ENCODE results near the gene ATN1. TPM values are rescaled to one million over a fixed set of nuclear protein-coding genes. Genes with fewer than 3 reads are reported as not detected.

The ATN1 gene
- total RNA-seq, 1 donor from 2014 or later: 69.7 TPM

DNA sequence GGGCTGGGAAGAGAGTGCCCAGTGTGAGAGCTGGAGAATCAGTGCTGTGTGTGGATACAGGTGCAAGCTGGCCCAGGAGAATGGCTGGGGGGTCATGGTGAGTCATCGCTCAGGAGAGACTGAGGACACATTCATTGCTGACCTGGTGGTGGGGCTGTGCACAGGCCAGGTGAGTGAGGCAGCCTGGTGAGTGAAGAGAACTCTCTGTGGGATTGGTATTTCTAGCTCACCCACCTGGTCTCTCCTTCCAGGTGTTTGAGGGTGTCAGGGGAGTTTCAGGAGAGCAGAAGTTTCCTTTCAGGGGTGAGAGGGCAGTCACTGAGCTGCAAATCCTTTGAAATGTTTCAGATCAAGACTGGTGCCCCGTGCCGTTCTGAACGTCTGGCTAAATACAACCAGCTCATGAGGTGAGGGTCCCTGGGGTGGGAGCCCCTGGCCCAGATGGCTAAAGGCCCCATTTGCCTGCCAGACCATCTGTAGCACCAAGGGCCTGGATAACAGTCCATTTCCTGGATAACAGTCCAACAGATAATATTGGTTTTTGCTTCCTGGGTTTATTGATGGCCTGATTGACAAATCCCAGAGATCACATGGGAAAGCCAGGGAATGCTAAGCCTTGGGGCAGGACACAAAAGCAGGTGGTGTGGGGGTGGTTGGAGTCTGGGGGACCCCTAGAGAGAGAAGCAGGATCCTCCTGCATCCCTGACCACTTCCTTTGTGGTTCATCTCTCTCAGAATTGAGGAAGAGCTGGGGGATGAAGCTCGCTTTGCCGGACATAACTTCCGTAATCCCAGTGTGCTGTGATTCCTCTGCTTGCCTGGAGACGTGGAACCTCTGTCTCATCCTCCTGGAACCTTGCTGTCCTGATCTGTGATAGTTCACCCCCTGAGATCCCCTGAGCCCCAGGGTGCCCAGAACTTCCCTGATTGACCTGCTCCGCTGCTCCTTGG, 5.5 kb upstream of the ATN1 start:
- peak; percentile 41 for DNase-seq
- intact Hi-C loops (cut with DNase I): no loop called here

DNA sequence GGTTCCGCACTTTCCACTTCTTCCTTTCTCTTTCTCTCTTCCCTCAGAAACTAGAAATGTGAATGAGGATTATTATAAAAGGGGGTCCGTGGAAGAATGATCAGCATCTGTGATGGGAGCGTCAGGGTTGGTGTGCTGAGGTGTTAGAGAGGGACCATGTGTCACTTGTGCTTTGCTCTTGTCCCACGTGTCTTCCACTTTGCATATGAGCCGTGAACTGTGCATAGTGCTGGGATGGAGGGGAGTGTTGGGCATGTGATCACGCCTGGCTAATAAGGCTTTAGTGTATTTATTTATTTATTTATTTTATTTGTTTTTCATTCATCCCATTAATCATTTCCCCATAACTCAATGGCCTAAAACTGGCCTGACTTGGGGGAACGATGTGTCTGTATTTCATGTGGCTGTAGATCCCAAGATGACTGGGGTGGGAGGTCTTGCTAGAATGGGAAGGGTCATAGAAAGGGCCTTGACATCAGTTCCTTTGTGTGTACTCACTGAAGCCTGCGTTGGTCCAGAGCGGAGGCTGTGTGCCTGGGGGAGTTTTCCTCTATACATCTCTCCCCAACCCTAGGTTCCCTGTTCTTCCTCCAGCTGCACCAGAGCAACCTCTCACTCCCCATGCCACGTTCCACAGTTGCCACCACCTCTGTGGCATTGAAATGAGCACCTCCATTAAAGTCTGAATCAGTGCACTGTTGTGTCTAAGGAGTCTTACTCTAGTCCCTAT, 4.6 kb upstream of the ATN1 start:
- peak; percentile 33 for DNase-seq
- intact Hi-C loops (cut with DNase I): no loop called here

More for the DNA sequence above, 5.5 kb upstream of the ATN1 start:
- no peak for ATAC-seq (ENCODE audit: poor library complexity)

DNA sequence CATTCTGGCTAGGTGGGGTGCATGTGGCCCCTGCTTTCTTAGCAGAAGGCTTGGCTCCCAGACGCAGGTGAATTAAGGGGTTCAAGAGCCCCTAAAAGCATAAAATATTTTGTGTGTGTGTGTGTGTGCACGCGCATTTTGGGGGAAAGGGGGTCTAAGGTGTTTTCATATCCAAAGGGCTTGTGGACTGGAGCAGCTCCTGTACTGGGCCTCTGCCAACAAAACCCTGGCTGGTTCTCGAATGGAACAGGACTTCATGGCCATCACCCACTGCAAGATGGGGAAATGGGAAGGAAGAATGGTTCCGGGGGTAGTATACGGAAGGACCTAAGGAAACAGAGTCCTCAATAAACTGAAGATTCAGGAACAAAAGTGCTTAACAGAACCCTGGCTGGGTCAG, 3.9 kb upstream of the ATN1 start:
- intact Hi-C loops (cut with DNase I): no loop called here
- ATAC-seq (ENCODE audit: poor library complexity) (no peak), DNase-seq (peak; percentile 33)

More for the DNA sequence above, 4.6 kb upstream of the ATN1 start:
- no peak for ATAC-seq (ENCODE audit: poor library complexity)

DNA sequence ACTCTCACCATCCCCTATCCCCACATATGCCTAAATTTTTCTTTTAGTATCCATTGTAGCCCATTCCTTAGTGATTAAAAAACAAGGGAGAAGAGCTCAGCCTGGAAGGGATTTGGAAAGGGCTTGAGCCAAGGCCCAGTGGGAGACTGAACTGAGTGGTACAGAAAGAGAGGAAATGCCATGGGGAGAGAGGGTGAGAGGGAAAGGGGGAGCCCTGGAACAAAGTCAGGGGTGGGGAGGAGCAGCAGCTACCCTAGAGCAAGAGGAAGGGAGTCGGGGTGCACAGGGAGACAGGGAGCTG, 2.6 kb upstream of the ATN1 start:
- ATAC-seq (ENCODE audit: poor library complexity): no peak
- intact Hi-C loops (cut with DNase I): no loop called here
- DNase-seq: no peak

DNA sequence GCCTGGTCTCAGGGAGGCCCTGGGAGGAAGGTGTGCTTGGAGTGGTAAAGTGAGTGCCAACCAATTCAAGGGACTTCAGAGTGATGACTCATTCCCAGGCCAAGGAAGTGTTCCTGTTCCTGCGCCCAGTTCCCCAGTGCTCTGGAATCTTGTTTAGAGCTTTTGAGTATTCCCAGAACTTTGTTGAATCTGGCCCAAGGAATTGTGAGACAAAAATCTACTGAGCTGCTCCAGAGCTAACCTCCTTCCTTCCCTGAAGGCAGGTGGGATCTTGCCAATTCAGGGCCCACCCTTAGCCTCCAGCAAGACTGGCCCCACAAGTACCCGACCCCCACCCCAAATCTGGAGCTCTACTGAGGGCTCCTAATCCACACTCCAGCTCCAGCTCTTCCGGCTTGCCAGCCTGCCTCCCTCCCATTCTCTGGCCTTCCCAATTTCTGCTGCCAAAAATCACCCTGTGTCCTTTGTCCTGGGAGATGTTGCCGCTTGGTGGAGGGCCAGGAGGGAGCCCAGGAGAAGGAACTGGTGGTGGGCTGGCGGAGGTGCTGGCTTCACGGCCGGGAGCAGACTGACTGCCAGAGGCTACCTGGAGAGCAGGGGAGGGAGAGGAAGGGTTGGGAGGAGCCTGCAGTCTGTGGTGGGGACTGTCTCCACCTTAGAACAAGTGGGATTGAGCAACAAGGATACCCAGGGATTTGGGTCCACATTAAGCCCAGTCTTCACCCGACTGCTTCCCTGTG, 2.0 kb upstream of the ATN1 start:
- ATAC-seq (ENCODE audit: poor library complexity) (peak; percentile 54), DNase-seq (peak; percentile 81)
- intact Hi-C loops (cut with DNase I): no loop called here

DNA sequence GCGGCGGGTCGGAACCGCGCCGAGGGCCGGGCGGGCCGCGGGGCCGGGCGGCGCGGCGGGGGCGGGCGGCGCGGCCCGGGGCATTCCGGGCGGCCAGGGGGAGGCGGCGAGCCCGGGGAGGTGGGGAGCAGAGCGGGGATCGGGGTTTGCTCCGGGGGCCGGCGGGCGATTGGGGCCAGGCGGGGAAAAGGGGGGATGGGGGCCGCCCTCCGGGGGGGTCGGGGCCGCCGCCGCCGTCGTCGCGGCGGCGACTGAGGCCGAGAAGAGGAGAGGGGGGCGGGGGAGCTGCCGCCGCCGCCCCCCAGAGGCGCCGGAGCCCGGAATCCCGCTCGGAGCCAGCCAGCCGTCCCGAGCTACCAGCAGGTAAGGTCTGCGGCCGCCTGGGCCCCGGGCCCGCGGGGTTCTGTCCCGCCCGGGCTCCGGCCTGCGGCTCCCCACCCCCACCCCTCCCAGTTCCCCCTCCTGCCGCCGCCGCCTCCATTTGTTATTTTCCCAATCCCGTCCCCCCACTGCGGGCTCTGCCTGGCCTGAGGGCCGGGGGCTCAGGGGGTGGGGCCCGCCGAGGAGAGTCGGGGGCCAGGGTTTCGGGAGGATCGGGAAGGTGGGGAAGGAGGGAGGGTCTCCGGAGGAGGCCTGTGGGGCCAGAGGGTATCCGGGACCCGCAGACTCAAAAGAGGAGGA, 403 bp downstream of the ATN1 start:
- intact Hi-C loops (cut with DNase I): no loop called here
- DNase-seq (peak; percentile 49), ATAC-seq (ENCODE audit: poor library complexity) (no peak)

DNA sequence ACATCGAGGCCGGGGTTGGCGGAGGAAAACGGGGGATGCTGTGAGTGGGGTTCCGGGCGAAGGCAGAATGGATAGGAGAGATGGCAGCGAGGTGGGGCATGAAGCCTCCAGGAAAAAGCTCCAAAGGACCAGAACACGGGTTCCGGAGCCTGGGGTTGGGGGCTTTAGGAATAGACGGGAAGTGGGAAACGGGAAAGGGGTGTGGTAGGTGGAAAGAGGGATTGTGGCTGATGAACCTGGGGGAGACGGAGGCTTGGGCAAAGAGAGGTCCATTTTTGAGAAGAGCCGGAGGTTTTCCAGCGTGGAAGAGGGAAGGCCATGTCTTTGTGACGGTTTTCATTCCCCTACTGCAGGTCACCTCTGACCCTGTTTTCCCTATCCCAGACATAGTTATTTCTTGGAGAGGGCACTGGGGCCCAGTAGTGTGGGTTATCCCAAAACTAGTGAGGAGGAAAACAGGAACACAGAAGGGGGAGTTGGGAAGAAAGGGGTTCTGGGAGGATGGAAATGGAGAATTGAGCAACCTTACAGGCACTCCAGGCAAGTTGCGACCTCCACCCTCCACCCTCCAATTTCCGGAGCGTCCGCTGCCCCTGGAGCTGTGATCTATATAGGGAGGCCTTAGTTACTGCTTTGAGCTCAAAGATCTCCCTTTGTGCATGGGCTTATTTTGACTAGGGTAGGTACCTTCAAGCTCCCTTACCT, 1.1 kb downstream of the ATN1 start:
- peak; percentile 38 for DNase-seq
- ATAC-seq (ENCODE audit: poor library complexity): no peak
- intact Hi-C loops (cut with DNase I): no loop called here

DNA sequence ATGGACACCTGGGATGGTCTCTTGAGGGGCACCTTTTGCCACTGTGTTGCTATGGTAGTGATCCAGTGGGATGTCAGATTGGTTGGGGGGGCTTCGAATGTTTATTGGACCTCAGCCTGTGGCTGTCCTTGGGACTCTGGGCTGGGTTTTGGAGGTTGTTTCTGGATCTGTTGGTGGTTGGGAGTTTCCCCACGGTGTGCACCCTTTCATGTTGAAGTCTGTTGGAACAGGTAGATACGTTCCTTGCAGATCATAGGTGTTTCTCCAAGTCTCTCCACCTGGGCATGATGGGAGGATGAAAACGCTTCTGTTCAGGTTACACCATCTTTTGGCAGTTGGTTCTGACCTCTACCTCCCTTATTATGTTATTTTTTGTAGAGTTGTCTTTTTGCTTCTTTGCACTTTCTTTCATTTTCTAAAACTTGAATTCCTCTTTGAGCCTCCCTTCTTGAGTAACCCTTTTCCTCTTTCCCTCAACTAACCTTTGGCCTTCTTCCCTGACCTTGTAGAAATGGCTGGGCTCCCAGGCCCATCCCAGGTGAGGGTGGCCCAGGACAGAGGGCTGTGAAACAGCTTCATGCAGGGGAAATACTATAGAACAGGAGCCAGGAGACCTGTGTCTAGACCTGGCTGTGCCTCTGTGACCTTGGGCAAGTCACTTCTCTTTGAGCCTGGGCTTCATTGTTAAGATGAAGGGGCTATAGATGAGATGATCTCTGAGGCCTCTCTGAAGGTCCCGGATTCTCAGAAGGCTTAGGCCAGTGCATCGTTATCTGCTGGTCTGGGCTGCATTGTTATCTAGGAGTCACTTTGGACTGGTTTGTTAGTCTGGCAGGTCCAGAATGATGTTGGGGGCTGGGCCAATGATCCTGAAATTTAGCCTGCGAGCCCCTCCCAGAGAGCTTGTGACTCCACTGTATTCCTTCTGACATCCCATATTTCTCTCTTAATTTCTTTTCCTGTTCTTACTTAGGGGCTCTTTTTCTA, 2.0 kb downstream of the ATN1 start:
- DNase-seq (peak; percentile 18), ATAC-seq (ENCODE audit: poor library complexity) (no peak)
- intact Hi-C loops (cut with DNase I): no loop called here

DNA sequence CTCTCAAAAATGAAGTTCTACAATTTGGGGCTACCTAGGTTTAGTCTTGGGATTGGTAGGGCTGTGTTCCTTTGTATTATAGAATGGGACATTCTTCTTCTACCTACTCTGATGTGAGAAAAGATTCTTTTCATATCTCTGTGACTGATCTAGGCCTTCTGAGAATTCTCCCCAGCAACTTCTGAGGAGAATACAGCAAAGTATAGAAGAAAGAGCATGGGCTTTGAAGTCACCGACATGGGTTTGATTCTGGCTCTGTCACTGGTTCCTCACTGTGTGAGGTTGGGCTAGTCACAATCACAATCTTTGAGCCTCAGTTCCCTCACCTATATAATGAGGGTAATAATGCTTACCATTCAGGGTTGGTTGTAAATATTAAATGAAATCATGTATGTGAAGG, 5.0 kb downstream of the ATN1 start:
- DNase-seq (no peak), ATAC-seq (ENCODE audit: poor library complexity) (no peak)
- intact Hi-C loops (cut with DNase I): no loop called here

DNA sequence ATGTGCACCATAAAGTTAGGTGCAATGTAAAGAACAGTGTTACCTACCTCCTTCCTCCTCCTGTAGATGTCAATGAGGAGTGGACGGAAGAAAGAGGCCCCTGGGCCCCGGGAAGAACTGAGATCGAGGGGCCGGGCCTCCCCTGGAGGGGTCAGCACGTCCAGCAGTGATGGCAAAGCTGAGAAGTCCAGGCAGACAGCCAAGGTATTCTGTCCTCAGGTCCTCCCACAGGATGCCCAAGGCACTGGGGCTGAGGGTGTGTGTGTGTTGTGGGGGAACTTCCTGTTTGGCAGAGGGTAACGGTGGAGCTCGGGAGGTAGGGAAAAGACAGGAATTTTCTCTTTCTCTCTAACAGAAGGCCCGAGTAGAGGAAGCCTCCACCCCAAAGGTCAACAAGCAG, 6.4 kb downstream of the ATN1 start:
- intact Hi-C loops (cut with DNase I): no loop called here
- DNase-seq: no peak
- no peak for ATAC-seq (ENCODE audit: poor library complexity)

DNA sequence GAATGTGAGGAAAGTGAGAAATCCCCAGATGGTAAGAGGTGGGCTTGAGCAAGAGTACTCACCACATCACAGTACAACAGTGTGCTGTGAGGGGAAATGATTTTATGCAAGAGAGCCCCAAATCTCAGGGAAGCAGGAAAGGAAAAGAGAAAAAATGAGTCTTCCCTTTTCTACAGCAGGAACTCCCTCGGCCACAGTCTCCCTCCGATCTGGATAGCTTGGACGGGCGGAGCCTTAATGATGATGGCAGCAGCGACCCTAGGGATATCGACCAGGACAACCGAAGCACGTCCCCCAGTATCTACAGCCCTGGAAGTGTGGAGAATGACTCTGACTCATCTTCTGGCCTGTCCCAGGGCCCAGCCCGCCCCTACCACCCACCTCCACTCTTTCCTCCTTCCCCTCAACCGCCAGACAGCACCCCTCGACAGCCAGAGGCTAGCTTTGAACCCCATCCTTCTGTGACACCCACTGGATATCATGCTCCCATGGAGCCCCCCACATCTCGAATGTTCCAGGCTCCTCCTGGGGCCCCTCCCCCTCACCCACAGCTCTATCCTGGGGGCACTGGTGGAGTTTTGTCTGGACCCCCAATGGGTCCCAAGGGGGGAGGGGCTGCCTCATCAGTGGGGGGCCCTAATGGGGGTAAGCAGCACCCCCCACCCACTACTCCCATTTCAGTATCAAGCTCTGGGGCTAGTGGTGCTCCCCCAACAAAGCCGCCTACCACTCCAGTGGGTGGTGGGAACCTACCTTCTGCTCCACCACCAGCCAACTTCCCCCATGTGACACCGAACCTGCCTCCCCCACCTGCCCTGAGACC, 7.8 kb downstream of the ATN1 start:
- DNase-seq: no peak
- intact Hi-C loops (cut with DNase I): no loop called here

DNA sequence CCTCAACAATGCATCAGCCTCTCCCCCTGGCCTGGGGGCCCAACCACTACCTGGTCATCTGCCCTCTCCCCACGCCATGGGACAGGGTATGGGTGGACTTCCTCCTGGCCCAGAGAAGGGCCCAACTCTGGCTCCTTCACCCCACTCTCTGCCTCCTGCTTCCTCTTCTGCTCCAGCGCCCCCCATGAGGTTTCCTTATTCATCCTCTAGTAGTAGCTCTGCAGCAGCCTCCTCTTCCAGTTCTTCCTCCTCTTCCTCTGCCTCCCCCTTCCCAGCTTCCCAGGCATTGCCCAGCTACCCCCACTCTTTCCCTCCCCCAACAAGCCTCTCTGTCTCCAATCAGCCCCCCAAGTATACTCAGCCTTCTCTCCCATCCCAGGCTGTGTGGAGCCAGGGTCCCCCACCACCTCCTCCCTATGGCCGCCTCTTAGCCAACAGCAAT, 8.5 kb downstream of the ATN1 start:
- no peak for ATAC-seq (ENCODE audit: poor library complexity)
- no peak for DNase-seq
- intact Hi-C loops (cut with DNase I): no loop called here

More for the DNA sequence above, 7.8 kb downstream of the ATN1 start:
- no peak for ATAC-seq (ENCODE audit: poor library complexity)

DNA sequence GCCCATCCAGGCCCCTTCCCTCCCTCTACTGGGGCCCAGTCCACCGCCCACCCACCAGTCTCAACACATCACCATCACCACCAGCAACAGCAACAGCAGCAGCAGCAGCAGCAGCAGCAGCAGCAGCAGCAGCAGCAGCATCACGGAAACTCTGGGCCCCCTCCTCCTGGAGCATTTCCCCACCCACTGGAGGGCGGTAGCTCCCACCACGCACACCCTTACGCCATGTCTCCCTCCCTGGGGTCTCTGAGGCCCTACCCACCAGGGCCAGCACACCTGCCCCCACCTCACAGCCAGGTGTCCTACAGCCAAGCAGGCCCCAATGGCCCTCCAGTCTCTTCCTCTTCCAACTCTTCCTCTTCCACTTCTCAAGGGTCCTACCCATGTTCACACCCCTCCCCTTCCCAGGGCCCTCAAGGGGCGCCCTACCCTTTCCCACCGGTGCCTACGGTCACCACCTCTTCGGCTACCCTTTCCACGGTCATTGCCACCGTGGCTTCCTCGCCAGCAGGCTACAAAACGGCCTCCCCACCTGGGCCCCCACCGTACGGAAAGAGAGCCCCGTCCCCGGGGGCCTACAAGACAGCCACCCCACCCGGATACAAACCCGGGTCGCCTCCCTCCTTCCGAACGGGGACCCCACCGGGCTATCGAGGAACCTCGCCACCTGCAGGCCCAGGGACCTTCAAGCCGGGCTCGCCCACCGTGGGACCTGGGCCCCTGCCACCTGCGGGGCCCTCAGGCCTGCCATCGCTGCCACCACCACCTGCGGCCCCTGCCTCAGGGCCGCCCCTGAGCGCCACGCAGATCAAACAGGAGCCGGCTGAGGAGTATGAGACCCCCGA, 9.1 kb downstream of the ATN1 start:
- intact Hi-C loops (cut with DNase I): no loop called here
- DNase-seq: peak; percentile 54
- peak; percentile 8 for ATAC-seq (ENCODE audit: poor library complexity)

DNA sequence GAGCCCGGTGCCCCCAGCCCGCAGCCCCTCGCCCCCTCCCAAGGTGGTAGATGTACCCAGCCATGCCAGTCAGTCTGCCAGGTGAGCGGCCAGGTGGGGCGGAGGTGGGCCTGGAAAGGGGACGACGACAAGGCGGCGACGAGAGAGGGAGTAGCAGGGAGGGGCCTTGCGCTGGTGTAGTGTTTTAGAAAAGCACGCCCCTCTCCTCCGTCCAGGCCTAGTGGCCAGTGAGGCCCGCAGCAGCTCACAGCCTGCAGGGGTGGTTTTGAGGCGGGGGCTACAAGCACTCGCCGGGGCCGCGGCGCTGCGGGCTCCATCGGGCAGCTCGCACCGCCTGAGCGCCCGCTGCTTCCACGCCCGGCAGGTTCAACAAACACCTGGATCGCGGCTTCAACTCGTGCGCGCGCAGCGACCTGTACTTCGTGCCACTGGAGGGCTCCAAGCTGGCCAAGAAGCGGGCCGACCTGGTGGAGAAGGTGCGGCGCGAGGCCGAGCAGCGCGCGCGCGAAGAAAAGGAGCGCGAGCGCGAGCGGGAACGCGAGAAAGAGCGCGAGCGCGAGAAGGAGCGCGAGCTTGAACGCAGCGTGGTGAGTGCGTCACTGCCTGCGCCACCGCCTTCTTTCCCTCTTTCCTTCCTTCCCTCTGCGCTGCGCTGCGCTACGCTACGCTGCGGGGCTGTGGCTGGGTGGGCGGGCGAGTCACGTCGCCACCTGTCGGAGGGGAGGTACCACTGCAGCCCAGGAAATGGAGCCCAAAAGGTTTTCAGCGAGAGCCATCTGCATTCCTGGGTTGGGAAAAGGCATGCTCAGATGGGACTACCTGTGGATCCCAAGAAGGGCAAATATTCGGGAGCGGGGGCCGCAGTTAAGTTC, 10.0 kb downstream of the ATN1 start:
- DNase-seq (peak; percentile 96), ATAC-seq (ENCODE audit: poor library complexity) (peak; percentile 88)
- intact Hi-C loops (cut with DNase I): no loop called here

Data from Right ventricle myocardium superior (tissue), 1 donor.